GM18868 (cell line): ENCODE results near the gene CXCR6.
"Not testable (repeated sequence)": the region's sequence is repeated elsewhere in the genome, so short reads cannot be mapped to it uniquely, and the experiment has no call there.

Experiments
- ATAC-seq: cut with Tn5 transposase; IDR thresholded peaks from one replicate; pipeline ENCODE4 v1.9.1; 2021; ENCODE audit warnings: mild to moderate bottlenecking, moderate library complexity; ENCODE audit not compliant: unreplicated experiment

CXCR6 gene

GRCh38 chr3:45986303-45986982 lies 43.2 kb downstream of the CXCR6 start:
- no peak for ATAC-seq

DNA sequence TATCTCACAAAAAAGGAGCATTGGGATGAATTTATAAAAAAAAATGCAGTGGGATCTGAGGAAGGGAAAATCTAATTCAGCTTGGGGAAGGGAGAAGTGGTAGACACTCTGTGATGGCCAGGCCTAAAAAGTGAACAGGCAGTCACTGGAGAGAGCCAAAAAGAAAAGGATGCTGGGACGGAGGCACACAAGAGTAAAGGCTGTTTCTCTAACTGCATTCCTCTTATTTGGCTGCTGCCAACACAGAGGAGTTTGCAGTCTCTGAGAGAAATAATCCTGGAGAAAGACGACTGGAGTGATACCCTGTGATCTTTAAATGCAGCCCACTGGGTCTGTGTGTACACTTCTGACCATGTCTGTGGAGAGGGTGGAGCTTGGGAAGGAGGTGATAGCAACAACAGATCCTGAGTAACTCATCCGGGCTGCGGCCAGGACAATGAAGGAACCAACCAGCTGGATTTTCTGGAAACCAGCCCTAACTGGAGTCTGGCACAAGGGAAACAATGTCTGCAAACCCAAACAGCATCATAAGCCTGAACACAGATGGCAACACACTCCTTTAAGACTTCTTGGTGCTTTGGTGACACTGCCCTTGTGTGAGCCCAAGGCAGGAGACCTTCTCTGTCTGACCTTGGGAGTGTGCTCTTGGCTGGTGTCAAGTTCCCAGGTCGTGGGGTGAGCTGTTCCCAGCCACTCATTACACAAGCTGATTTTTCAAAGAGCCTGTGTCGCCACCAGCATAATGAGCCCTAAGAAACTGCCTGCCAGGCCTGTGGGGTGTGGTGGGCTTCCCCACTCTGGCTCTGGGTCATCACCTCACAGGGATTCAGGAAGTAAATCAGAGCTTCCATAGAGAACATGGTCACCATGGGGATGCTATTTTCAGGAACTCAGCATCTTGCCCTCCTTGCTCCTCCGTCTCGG lies 44.4 kb downstream of the CXCR6 start:
- no peak for ATAC-seq

GRCh38 chr3:45988362-45988761 lies 45.1 kb downstream of the CXCR6 start:
- ATAC-seq = no peak

GRCh38 chr3:45988804-45989203 lies 45.5 kb downstream of the CXCR6 start:
- ATAC-seq = no peak

DNA sequence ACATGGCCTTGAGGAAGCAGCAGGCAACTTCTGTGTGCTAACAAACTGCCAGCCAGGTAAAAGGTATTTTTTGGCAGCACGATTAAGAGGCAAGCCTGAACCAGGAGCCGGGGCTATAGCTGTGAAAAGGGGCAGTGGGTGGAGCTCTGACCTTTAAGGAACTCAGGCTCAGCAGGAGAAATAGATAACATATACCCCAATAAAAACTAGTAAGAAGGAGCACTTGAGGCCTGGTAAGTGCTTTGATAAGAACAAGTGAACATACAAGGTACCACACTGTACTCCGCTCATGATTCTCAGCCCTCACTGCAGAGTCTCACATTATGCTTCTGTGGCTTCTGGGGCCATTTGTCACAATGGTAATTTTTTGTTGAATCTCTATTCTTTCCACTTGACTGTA lies 46.9 kb downstream of the CXCR6 start:
- no peak for ATAC-seq

GRCh38 chr3:45991341-45991740 lies 48.1 kb downstream of the CXCR6 start:
- ATAC-seq = no peak

DNA sequence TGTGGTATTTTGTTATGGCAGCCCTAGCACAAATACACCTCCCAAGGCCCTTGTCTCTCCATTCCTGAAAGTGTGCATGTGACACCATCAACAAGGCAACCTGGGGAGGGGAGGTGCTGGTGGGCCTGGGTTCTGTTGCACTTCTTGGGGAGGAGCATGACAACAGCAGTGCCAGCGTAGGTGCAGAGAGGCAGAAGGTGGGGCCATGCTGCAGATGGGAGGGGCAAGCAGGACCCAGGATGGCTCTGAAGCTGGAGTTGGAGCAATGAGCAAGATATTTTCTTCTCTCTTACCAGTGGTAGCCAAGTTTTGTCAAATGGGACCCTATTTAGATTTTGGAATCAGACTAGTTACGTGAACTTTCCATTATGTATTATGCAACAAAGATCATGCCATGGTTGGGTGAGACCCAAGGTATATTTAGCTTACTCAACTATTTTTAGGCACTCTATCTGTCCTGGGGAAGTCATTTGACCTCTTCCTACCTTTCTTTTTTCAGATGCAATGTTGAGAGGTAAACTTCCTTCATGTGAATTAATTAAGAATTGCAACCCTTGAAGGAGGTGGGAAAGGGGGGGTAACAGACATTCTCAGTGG lies 49.0 kb downstream of the CXCR6 start:
- no peak for ATAC-seq

GRCh38 chr3:45992821-45993221 lies 49.6 kb downstream of the CXCR6 start:
- no peak for ATAC-seq

- no peak for ATAC-seq
Observed at GRCh38 chr3:45993421-45994027, 50.3 kb downstream of the CXCR6 start.

DNA sequence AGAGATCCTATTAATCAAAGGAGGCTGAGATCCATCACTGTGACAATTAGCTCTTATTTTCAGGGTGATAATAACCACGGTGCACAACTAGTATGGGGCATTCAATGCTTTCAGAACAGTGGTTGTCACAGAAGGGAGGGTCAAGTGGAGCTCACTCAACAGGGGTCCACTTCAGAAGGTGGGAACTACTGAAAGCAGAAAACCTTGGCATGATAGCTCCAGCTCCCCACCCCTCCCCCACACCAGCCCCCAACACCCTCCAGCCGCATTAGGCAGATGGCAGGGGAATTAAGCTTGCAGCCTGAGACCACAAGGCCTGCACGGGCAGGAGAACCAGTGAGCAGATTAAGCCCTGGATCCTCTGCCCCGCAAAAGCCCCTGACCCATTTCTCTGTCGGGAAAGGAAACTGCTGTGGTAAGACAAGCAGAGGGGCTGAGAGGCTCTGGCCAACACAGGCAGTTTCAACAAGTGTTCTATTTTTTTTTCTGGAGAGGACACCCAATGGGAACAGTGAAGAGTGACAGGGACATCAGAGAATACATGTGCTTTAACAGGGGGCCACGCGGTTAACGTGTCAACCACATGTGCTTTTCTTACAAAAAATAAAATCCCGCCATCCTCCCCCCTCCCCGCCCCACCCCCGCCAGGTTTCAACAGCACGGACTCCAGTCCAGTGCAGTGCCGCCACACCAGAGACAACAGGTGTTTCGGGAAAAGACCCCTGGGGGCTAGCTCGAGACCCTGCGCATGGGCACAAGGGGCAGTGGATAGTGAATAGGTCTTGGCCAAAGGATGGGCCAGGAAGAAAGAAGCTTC lies 51.4 kb downstream of the CXCR6 start:
- peak; percentile 3 for ATAC-seq

DNA sequence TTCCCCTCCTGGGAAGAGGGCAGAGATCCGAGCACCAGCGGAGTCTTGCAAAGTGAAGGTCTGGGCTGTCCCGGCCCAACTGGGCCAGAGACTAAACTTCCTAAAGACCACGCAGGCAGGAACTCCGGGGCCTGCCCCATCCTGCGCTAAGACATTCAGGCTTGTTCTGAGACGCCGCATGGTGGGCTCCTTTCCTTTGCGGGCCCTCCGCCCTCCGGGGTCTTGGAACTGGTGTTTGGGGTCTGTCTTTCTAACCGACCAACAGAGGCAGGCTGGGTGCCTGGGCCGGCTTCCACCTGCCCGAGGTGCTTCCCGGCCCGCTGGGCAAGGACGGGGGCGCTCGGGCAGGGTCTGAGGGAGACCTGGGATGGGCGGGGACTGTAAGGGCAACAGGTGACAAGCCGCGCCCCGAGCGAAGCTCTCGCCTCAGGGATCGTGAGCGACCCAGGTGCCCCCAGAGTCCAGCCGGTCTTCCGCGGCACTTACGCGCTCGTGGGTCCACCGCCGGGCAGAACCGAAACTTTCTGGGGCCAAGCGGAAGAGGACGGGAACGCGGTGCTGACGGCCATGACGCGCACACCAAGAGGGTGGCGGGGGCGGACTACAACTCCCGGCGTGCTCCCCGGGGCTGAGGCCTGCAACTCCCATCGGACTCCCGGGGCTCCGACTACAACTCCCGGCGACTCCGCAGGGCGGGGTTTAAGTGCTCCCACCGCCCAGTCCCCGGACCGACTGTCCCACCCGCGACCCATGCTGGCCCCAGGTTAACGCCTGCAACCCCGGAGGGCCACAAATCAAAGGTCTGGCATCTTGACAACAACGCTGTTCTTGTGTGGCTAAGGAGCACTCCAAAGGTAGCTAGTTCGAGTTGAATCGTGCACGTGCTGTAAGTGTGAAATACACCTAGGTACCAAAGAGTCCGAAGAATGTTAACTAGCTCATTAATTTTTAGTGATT lies 52.2 kb downstream of the CXCR6 start, which contains the start of gene FYCO1:
Gene FYCO1 (minus strand): TSS at position 589 of the 957 bp plus-strand sequence. CDS start 10,914 bp downstream, outside the sequence.
- peak; percentile 90 for ATAC-seq

DNA sequence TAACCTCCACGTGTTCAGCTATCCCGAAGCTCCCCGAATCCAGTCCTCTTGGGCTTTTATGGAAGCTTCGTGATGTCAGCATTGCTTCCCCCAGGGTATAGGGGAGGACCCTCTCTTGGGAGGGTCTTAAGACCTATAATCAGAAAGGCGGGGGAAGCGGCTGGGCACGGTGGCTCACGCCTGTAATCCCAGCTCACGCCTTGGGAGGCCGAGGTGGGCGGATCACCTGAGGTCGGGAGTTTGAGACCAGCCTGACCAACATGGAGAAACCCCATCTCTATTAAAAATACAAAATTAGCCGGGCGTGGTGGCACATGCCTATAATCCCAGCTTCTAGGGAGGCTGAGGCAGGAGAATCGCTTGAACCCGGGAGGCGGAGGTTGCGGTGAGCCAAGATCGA lies 54.2 kb downstream of the CXCR6 start:
- ATAC-seq = not testable (repeated sequence)

GRCh38 chr3:45997942-45998341 lies 54.7 kb downstream of the CXCR6 start:
- no peak for ATAC-seq
